ENCODE measurements around the gene TLE2. TPM values are rescaled to one million over a fixed set of nuclear protein-coding genes. Genes with fewer than 3 reads are reported as not detected.
"Not testable (repeated sequence)": the region's sequence is repeated elsewhere in the genome, so short reads cannot be mapped to it uniquely, and the experiment has no call there.

TLE2 gene
- total RNA-seq, 1 donor from 2014 or later: 6.3 TPM

- ATAC-seq: peak; percentile 70
These were observed 26.8 kb upstream of the TLE2 start for GRCh38 chr19:3055741-3056416.

DNA sequence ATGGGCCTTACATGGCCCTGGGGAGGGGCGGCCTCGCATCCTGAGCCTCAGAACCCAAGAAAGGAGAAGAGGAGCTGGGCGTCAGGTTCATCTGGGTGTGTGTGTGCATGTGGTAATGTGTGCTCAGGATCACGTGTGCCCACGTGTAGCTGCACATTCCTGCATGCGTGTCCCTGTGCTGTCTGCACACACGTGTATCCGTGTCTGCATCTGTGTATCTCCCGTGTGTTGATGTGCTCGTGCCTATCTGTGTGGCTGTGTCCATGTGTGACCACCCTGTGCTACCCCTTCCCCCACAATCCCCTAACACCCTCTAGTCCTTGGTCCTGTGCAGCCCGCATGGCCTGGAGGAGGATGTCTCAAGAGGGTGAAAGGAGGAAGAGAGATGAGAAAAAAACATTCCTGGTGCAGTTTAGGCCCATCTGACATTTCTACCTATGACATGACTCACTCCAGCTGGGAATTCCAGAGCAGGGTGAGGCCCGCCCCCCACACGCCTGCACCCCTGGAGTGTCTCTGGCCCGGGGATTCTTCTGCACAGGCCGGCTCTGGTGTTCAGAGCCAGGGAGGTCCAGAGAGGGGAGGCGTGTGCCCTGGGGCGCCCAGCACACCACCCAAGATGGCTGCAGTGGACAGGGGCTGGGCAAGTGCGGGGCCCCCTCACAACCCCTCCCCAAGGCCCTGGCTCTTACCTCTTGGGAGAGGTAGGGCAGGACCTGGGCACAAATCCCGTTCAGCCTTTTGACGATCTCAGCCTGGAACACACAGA is 26.1 kb upstream of the TLE2 start:
- ATAC-seq: peak; percentile 70

DNA sequence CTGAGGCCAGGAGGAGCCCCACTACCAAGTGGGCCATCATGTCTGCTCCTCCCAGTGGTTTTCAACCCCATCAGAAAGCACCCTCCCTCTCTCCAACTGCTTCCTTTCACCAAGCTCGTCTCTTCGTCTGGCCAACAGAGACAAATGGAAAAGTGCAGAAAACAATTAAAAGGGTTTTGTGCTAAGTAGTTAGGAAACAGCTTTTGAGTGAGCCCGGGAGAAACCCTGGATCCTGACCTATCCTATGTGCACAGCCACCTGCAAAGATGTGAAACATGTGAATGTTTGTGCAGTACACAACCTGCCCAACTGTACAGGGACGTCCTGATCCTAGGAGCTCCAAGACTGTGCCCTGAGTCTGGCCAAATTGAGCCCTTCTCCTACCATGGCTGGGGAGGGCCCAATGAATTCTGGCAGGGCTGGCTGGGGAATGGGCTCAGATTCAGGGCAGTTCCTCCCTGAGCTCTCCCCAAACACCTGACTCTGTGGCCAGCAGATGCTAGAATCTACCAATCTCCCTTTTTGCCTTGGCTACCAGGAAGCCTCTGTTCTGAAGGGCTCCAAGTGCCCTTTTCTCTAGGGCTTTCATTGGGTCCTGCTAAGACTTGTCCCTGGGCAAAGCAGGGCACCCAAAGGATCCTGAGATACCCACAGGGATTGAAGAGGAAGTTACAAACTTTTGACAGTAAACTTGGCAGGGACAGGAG is 25.3 kb upstream of the TLE2 start:
- ATAC-seq: no peak

DNA sequence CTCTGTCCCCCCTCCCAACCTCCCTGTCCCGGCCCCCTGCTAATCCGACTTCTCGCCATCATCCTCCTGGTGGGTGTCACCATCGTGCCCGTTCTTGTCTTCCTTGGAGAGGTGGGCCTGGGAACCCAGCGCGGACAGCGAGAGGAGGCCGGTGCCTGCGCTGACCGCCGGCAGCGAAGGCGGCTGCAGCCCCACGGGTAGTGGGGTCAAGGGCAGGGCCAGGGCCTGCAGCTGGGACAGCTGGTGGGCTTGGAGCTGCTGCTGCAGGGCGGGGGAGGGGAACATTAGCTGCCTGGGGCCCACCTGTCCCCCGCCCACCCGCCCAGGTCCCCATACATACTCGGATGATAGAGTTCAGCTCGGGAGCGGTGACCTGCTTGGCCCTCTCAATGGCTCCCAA is 24.7 kb upstream of the TLE2 start:
- ATAC-seq: no peak

- no peak for ATAC-seq
These were observed 24.1 kb upstream of the TLE2 start for GRCh38 chr19:3053218-3053621.

DNA sequence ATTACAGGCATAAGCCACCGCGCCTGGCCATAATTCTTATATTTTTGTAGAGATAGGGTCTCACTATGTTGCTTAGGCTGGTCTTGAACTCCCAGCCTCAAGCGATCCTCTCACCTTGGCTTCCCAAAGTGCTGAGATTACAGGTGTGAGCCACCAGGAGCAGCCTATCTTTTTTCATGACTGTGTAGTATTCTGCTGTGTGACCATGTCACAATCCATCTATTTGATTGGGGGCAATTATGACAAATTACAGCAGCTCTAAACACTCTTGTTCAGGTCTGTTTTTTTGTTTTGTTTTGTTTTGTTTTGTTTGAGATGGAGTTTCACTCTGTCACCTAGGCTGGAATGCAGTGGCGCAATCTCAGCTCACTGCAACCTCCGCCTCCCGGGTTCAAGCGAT is 20.9 kb upstream of the TLE2 start:
- ATAC-seq: not testable (repeated sequence)

- ATAC-seq: no peak
These were observed 20.0 kb upstream of the TLE2 start for GRCh38 chr19:3049089-3049488.

DNA sequence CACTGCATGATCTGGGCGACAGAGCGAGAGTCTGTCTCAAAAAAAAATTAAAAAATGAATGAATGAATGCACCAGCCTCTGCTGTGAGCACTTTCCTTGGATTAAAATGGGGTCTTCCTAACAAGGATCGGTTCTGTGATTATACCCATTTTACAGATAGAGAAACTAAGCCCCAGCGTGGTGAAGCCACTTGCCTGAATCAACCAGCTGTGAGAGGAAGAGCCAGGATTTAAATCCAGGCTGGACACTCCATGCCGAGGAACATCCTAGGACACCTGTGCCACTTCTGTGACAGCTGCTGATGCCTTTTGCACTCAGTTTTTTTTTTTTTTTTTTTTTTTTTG is 19.1 kb upstream of the TLE2 start:
- ATAC-seq: no peak

GRCh38 chr19:3047496-3048189 is 18.6 kb upstream of the TLE2 start:
- ATAC-seq: peak; percentile 62

DNA sequence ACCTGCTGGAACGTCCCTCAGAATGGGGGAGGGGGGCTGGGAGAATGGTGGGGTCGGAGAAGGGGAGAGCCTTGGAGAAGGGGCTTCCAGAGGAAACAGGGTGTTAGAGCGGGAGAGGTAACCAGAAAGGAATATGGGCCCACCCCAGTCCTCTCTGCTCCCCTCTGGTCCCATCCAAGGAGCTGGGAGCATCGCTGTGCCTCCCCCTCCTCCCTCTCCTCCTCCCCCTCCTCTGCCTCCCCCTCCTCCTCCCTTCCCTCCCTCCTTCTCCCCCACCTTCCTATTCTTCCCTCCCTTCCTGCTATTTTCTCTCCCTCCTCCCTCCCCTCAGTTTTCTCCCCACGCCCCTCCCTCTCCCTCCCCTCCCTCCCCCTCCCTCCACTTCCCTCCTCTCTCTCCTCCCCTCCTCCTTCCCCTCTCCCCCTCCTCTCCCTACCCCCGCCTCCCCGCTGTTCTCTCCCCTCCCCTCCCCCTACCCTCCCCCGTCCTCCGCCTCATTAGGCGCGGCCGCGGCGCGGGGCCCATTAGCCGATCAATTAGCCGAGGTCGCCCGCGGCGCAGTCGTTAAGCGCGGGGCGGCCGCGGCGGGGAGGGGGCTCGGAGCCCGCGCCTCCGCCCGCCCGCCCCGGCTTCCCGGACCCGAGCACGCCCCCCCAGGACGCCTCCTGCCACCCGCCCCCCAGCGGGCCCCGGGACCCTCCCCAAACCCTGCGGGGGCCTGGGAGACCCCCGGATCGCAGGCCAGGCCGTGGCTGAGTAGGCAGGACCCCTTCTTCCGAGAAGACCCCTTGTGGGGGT is 17.8 kb upstream of the TLE2 start:
- ATAC-seq: no peak

DNA sequence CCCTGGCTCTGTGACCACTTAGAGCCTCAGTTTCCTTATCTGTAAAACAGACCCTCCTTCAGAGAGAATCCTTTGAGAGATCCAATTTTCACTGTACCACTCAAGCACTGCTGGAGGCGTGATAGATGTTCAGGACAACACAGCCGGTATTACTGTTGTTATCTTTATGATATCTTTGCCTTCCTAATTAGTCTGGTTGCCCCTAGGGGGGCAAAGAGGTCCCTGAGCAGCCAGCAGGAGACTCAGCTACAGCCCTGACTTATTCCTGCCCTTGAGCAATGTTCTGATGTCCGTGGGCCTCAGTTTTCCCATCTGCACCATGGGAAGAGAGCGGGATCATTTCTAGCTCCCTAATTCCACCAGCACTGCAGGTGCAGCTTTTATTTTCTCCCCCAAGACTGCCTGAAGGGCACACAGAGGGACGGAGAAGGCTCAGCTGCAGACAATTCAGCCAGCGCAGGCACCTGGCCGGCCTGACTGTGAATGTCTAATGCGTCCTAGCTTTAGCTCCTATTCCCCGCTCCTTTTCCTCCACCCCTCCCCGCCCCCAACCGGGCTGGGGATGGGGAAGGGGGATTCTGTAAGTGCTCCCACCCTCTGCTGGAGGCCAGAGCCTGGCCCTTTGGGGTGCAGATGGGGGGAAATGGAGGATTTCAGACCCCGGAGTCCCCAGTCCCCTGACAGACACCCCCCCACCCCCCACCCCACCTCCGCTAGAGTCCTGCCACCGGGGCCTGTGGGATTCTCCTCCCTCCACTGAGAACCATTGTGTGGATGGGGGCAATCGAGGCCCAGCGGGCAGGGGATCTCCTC is 17.0 kb upstream of the TLE2 start:
- no peak for ATAC-seq

DNA sequence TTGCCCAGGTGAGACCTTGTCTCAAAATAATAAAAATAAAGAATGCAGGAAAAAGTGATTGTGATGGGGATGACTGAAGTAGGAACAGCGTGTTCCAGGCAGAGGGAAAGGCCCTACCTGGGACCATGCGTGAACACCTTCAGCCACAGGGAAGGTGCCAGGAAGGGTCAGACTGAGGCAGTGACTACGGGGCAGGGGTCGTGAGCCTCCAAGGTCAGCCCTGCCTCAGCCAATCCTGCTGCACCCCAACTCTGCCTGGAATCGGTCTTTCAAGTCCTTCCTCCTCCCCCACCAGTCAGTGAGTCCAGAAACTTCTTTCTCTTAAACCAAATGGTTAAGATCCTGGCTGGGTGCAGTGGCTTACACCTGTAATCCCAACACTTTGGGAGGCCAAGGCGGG is 16.1 kb upstream of the TLE2 start:
- no peak for ATAC-seq

GRCh38 chr19:3042621-3043267 is 13.7 kb upstream of the TLE2 start:
- ATAC-seq: no peak

DNA sequence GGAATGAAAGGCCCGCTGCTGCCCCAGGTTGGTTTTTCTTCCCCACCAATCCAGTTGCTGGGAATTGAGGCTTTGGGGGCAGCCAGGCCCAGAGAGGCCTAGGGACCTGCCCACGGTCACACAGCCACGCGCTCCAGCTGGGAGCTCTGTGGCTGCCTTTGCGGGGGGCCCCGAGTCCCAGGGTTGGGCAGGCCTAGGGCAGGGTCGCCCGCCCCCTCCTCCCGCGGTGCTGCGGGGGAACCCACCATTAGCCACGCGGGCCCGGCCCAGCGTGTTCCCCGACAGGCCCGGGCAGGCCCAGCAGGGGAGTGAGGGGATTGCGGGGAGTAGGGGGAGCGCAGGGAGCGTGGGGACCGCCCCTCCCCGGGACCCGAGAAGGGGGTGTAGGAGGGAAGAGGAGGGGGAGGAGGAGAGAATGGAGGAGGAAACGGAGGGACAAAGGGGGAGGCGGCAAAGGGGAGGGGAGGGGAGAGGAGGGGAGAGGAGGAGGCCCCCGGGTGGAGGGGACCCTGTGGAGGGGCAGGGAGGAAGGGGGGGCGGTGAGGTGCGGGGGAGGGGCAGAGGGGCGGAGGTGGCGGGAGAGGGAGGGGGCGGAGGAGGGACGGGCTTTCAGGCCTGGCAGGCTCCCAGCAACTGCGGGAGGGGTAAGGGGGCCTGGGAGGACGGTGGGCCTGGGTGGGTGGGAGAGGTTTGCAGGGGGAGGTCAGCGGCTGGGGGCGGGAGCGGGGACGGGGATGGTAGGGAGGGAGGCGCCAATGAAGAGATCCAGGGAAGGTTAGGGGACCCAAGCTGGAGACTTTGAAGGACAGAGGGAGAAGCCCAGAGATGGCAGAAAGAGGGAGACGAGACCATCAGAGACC is 12.9 kb upstream of the TLE2 start:
- ATAC-seq: no peak

DNA sequence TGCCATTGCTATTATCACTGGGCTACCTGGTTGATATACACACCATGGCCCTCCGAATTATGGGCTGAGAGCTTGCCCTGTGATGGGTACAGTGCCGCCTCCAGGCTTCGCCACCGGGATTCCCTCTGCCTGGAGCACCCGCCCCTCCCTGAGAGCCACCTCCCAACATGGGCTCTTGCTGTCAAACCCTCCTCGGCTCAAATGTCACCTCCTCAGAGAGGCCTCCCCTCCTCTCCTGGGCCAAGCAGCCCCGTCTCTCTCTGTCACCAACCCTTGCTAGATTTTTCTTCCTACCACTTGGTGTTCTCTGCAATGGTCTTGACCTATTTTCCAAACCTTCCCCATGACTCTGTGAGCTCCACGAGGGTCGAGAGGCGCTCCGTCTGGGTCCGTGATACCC is 12.2 kb upstream of the TLE2 start:
- ATAC-seq: no peak

GRCh38 chr19:3039641-3040077 is 10.6 kb upstream of the TLE2 start:
- no peak for ATAC-seq

DNA sequence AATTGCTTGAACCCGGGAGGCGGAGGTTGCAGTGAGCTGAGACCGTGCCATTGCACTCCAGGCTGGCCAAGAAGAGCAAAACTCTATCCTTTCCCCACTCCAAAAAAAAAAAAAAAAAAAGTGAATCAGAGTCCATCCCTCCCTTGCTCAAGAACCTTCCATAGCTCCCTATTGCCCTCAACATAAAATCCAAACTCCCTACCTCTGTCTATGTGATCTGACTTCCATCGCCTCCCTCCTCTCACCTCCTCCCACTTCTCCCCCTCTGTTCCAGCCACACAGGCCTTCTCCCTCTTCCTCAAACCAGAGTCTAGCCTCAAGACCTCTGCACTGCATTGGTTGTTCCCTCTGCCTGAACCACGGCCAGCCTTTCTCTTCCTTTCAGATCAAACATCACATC is 10.0 kb upstream of the TLE2 start:
- no peak for ATAC-seq

DNA sequence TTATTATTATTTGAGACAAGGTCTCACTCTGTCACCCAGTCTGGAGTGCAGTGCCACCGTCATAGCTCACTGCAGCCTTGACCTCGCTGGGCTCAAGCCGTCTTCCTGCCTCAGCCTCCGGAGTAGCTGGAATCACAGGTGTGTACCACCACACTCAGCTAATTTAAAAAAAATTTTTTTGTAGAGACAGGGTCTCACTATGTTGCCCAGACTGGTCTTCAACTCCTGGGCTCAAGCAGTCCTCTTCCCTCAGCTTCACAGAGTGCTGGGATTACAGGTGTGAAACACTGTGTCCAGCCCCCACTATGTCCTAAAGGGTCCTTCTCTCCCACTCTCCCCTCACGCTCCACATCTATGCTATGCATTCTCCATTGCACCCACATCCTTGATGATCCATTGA is 9.1 kb upstream of the TLE2 start:
- ATAC-seq: no peak

DNA sequence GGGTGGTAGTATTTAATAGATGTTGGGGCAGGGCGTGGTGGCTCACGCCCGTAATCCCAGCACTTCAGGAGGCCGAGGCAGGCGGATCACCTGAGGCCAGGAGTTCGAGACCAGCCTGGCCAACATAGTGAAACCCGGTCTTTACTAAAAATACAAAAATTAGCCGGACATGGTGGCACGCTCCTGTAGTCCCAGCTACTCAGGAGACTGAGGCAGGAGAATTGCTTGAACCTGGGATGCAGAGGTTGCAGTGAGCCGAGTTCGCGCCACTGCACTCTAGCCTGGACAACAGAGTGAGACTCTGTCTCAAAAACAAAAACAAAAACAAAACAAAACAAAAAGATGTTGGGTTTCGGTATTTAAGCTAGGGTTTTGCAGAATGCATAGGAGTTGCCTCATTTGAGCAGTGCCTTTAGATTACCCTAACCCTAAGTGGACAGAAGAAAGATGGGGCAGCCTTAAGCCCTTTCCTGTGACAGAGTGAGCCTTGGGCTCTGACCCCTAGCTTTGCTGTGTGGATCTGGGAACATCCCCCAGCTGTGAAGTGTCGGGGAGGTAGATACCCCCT is 8.0 kb upstream of the TLE2 start:
- ATAC-seq: not testable (repeated sequence)
